Fibroblast of skin of right quadriceps (primary cell): ENCODE measurements around the gene FGF21.
A peak's percentile ranks its signal among the peaks of the same experiment; 100 is the strongest.

ENCODE experiments used
- DNase-seq: peaks from one replicate; pipeline ENCODE4 v3.0.0-alpha.2; 2013

FGF21 gene

DNA sequence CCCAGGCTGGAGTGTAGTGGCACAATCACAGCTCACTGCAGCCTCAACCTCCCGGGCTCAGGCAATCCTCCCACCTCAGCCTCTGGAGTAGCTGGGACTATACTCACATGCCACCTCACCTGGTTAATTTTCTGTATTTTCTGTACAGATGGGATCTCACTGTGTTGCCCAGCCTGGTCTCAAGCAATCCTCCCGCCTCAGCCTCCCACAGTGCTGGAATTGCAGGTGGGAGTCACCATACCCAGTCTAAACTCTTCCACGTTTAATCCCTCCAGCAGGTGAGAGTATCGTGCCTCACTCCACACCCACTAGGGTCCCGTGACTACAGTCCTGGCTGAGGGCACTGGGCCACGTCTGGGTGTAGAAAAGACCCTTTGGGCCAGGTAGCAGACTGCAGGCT is 39.0 kb downstream of the FGF21 start:
- no peak for DNase-seq

DNA sequence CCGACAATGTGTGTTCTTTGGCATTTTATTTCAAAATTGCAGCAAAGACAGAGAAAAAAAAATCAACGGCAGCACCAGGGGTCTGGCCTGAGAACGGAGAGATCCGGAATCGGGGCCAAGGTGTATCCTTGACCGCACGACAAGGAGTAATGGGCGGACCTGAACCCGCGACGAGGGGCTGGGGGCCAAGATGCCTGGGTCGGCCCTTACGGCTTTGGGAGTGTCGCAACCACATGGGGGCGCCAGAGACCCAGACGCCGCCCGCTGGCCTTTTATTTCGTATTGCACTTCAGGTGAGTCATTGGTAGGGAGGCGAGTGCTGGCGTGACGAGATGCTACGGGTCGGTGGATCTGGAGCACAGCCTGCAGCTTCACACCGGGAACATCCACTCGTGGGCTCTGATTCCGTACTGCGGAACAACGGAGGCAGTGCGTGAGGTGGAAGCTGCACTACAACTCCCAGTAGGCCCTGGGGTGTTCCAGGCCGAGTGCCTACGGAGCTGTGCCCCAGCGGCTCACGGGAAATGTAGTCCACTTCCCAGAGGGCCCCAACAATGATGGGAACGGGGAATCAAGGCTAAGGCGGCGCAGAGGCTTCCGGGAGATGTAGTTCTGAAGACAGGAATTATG is 39.8 kb downstream of the FGF21 start:
- DNase-seq: peak; percentile 92

DNA sequence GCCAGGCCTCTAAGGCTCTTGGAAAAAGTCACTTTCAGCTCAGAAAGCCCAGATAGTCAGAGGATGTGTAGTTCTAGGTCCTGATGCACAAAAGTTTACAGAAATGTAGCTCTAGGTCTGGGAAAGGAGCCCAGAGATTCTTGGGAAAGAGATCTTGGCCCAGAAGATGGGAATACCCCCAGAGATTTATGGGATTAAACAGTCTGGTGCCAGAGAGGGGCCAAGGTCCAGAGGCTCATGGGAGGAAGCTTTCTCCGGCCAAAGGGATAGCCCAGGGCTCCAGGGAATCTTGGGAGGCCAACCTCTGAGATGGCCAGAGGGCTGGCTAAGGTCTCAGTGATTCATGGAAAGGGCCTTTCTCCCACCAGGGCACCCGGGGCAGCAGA is 40.4 kb downstream of the FGF21 start:
- DNase-seq: no peak

DNA sequence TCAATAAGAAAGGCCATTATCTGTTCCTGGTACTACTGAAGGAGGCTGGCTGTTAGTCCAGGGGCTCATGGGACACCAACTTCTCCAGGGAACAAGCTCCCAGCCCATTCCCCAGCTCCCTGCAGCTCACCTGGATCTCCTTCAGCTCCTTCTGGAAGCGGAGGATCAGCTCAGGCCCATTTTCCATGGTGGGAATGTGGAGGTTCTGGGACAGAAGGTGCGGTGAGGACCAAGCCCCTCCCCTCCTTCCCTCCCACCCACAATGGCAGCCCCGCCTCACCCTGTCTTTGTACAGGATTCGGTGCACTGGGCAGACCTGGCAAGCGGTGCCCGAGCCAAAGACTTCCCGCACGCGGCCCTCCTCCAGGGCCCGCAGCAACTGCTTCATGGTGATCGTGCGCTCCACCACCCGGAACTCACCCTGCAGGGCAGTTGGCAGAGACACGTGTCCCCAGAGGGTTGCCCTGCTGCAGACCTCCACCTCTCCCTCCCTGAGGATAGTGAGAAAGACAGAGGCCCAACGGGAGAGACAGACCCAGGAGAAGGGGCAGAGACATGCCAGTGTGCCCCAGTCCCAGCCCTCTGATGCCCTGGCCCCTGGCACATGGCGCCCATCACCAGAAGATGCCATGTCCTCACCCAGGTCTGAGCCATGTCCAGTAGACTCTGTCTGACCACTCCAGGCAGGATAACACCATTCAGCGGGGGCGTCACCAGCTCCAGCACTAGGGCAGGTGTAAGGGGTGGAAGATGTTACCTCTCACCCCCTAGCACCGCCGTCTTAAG is 41.2 kb downstream of the FGF21 start:
- no peak for DNase-seq

DNA sequence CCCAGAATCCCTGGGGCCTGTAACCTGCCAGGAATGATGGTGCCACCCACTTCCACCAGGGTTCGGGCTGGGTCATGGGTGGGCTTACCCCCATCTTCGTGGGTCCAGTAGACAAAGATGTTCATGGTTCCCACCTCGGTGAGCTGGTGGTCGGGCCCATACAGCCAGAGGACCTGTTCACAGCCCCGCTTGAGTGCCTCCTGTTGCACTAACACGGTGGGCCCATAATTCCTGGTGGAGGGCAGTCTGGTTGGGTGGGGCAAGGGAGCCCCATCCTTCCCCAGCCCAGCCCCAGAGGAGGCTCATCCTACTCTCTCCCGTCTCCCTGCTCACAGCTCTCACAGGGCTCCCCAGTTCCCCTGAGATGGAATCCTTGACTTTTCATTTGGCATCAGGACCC is 41.8 kb downstream of the FGF21 start:
- DNase-seq: no peak

DNA sequence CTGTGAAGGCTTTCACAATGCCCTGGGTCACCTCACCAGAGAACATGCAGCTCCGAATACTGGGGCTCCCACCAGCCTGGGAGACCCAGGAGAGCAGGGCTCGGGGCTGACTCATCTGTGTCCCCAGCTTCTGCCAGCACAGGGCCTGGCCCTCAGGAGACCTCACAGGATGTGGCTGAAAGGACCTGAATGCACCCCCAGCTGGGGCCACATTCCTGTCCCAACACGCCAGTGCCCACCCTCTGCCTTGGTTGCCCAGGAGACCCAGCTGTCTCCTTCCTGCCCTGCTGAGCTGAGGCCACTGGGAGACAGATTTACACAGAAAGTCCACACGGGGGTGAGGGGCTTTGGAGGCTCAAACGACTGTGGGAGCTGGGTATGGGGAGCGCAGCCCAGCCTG is 43.6 kb downstream of the FGF21 start:
- peak; percentile 42 for DNase-seq

DNA sequence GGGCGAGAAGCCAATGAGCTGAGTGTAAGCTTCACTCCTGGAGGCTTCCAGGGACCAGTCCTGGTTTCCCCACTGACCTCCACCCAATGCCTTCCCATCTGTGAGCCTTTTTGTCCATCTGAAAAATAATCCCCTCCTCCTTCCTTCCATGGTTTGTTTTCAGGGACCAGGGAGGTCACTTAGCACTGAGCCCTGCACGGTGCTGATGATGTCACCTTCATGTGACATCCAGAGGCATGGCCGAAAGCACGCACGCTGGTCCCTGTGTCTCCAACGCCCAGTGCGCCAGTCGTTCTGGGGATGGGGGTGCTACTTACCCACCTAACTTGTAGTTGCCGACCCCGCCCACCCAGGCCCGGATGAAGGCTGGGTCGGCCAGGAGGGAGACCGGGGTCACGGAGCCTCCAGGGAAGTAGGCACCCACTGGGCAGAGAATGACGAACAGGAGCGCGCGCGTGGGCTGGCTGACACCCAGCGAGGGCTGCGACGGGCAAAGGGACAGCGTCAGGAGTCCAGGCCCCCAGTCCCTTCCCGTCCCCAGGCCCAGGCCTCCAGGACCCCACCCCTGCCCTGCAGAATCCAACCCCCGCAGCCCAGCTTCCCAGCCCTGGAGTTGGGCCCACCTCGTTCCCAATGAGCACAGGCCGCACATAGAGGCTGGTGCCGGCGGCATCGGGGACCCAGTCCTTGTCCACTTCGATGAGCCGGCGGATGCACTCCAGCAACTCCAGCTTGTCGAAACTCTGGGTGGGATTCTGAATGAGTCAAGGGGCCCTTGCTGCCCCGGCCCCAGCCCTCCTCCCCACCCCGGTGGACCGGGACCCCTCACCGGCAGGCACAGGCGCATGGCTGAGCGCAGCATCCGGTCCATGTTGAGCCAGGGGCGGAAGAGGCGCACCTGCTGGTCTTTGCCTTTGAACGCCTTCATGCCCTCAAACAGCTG is 44.3 kb downstream of the FGF21 start:
- DNase-seq: no peak

DNA sequence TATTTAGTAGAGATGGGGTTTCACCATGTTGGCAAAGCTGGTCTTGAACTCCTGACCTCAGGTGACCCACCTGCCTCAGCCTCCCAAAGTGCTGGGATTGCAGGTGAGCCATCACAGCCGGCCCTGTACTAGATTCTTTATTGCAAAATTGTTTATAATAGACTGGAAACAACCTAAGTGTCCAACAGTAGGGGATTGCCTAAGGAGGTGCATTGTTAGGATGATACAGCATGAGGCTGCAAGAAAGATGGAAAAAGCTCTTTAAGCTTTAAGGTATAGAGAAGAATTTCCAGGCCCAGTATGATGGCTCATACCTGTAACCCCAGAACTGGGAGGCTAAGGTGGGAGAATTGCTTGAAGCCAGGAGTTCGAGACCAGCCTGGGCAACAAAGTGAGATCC is 47.3 kb downstream of the FGF21 start:
- no peak for DNase-seq

DNA sequence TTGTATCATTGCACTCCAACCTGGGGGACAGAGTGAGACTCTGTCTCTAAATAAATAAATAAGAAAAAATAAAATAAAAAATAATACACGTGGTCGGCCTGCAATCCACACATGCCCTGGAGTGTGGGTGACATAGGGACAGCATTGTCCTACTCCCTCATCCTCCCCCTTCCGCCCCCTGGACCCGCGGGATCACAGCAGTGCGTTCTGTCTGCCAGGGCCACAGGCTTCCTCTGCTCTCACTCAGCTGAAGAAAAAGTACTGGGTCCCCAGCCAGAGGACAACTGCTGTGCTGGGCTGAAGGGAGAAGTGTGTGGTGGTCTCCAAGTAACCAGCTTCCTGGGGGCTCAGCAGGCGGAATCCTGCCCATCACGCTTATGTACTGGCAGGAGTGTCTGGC is 49.2 kb downstream of the FGF21 start:
- no peak for DNase-seq

DNA sequence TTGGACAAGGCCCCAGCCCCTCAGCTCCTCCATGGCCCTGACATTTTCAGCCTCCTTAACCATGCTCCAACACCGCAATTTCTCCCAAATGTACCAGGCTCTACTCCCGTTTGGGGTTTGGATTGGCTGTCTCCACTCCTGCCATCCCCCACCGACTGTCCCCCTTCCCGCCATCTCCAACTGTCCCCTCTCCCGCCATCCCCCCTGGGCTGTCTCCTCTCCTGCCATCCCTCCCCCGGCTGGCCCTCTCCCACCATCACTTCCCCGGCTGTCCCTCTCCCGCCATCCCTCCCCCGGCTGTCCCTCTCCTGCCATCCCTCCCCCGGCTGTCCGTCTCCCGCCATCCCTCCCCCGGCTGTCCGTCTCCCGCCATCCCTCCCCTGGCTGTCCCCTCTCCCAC is 50.1 kb downstream of the FGF21 start:
- DNase-seq: no peak

DNA sequence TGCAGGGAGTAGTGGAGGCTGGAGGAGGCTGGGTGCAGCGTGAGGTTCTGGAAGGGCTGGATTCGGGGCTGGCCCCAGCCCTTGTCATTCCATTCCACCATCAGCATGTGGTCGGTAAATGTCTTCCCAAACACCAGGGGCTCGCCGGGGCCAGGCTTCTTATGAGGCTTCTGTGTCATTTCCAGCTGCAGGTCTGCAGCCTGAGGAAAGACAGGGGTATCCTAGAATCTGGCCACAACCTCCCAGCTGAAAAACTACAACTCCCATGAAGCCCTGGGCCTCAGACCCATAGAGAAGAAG is 51.1 kb downstream of the FGF21 start:
- no peak for DNase-seq

DNA sequence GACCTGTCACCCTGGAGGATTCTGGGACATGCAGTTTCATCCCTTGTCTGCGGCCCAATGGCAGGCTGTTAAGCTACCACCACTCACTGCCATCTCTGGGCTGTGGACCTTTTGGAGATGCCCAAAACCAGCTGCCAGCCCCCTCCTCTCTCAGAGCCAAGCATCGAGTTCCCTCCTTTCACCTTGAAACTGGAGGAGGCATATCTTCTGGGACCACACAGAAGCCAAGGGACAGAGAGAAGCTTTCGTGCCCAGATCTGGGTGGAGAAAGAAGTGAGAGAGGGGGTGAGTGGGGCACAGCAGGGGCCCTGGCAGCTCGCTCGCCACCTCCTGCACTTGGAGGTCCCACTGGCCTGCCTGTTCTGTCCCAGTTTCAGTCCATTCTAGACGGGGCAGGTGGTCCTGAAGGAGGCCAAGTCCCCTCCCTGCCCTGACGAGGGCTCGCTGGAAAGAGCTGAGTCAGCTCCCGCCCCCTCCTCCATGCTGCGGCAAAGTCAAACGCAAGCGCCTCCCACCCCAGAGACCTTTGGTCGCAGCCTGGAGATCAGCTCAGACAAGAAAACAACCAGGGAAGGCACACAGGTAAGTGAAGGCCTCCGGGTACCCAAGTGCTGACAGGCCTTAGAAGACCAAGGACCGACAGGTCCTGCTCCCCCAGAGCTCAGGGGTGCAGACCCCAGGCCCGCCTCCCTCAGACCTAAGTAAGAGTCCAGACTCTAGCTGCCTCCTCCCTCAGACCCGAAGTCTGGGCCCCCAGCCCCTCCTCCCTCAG is 51.7 kb downstream of the FGF21 start:
- DNase-seq: peak; percentile 46

DNA sequence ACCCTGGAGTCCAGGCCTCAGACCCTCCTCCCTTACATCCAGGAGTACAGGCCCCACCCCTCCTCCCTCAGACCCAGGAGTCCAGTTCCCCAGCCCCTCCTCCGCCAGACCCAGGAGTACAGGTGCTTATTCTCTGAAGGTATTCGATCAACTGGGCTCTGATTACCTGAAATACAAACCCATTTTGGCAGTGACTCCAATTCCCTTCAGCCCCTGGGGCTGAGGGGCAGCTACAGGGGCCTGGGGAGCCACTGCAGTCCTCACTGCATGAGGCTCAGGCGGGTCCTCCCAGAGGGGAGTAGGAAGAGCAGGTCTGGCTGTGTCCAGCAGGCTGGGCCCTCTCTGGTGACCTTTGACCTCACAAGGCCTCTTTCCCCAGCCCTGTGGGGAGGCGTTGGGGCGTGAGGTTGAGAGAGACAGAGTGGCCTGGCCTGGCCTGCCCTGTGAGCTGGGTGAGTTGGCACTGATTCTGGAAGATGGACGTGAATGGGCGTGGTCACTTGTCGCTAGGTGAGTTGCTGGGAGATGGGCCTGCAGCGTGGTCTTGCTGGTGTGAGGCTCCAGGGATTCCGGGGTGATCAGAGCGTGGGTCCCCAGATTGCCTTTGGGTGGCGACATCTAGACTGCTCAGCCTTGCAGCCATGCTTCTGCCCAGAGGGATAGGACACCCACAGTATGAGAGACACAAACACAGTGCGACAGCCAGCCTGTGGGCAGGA is 52.4 kb downstream of the FGF21 start:
- DNase-seq: no peak
